Renal cortex interstitium (tissue), 11 donors: Measurements from ENCODE around the gene CRYGS. TPM values are rescaled to one million over a fixed set of nuclear protein-coding genes. Genes with fewer than 3 reads are reported as not detected.

ENCODE experiments used
- DNase-seq, 11 donors: peaks; one replicate each; pipeline ENCODE4 v3.0.0-alpha.2; 2013; ENCODE audit warnings: low read depth in 9 of 11, low spot score in 4 of 11; ENCODE audit errors: extremely low read depth in 1 of 11
- polyA plus RNA-seq, 3 donors: library from polyadenylated mRNA; unstranded; fragments of 120-200 nt; gene quantifications; one replicate each; pipeline ENCODE4 v1.2.1, GENCODE V29; 2013; ENCODE audit not compliant: insufficient read length in 3 of 3

The CRYGS gene
- polyA plus RNA-seq, 3 donors, result 4.9 to 11.2 (median 5.2) TPM

DNA sequence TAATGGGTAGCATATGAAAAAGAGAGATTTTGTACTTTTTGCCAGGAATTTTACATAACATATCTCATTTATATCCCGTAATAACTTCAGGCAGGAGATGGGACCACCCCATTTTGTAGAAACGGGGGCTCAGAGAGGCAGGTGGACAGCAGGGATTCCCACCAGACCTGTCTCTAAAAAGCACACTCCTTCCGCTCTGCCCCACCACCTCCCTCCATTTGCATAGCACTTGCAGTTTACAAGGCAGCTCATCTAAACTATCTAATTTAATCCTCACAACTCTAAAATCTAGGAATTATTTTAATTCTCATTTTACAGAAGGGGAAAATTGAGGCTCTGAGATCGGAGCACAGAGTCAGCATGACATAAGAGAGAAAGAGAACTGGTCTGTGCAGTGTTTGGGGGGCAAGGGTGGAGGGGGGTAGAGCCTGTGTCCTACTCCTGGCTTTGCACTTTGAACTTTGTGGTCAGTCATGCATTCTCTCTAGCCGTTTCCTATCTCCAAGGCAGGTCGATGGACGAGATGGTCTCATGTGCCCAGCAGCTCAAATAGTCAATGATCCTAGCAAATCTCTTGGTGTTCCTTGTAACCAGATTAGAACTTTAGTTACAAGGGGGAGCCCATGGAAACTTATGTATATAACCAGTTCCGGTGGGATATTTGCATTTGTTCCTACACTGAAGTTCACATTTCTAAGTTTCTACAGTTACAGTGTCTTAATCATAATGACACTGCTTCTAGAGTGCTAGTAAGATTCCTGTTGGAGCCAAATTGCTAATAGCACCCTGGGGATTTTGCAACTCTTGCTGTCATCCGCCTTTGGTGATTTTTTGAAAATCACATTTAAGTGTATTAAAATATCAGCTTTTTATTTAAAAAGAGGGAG lies 18.6 kb downstream of the CRYGS start:
- DNase-seq, result no peak

DNA sequence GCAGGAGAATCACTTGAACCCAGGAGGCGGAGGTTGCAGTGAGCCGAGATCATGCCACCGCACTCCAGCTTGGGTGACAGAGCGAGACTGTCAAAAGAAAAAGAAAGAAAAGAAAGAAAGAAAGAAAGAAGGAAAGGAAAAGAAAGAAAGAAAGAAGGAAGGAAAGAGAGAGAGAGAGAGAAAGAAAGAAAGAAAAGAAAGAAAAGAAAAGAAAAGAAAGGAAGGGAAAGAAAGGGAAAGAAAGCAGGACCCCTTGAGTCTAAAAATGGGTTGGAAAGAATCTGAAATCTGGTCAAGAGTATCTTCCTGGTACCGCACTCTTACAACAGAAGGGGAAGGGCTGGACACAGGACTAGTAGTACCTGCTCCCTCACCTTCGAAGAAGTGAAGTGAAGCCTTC lies 19.6 kb downstream of the CRYGS start:
- no peak for DNase-seq

DNA sequence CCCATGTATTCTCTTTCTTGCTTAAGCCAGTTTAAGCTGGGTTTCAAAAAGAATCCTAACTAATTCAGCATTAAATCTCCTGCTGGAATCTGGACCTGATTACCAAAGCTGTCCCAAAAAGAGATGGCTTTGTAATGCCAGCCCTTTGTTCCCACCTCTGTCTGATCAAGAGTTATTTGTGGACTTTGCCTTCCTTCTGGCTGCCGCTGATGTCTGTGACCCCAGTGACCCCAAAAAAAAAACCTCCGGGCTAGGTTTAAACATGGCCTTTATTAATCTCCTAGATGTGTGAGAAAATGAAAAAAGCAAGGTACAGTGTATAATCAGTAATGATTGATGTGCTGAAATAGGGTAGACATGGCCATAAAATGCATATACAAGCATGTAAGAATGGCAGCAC lies 20.7 kb downstream of the CRYGS start:
- DNase-seq, result no peak

DNA sequence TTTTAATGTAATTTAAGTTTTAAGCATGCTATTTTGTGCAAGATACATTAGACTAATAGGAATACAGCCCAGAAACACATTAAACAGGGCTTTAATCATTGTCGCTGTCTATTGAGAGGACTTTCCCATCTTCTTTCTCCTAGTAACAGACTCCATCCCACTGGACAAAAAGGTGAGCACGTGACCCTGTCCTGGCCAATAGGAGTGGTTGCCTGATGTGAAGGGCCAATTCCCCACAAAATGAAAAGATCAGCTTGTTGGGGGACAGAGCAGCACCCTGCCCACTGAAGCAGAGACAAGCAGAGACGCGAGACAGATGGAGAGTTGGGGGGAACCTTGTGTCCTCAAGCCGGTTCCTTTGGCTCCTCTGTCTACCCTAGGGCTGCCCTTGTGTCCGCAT lies 21.2 kb downstream of the CRYGS start:
- DNase-seq, result no peak

DNA sequence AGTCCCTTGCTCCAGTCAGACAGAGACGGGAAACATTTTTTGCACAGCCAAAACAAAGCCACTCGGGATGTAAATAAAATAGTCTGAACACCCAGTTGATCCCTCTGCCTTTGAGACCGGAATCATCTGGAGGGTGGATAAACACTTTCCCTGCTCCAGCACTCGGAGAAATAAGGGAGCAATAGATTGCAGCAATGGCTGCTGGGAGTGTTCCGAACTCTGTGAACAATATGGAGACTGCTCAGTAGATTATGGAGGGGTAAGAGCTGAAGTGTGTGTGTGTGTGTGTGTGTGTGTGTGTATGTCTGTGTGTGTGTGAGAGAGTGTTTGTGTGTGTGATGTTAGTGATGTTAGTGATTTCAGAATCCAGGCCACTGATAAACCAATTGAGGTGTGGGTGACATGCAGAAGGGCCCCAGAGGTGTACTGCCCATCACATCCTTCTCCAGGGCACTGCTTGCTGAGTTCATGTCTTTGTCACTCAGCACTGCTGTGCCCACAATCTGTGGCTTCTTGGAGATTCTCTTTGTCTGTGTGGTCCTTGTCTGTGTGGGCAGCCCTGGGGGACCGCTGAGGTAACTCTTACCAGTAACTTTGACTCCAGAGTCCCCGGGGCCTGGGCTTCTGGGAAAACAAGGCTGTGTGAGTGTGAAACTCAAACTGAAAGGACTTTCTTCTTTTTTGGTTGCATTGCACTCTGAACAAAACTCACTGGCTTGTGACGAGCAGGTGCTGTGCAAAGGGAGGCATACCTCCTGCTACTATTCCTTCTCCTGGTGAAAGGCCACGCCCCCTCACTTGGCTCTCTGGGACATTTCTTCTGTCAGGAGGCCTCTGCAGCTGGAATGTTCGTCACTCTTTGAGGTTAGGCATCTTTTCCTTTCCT lies 23.0 kb downstream of the CRYGS start:
- DNase-seq, result peak in 2 of 11 donors; percentile 10 to 54

DNA sequence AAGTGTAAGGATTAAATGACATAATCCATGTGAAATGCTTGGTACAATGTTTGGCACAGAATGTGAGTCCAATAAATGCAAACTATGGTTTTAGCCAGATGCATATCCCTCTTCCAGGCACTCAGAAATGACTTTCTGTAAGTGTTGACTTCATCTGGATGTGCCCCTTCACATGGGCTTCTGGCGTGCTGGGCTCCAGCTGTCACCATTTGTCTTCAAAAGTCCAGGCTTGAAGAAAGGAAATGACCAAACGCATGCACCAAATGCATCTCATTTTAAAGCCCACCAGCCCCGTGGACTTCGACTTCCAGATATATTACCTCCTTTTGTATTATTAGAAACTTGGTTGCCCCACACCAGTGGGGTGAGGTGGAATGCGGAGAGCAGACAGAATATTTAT lies 23.7 kb downstream of the CRYGS start:
- DNase-seq, result no peak

DNA sequence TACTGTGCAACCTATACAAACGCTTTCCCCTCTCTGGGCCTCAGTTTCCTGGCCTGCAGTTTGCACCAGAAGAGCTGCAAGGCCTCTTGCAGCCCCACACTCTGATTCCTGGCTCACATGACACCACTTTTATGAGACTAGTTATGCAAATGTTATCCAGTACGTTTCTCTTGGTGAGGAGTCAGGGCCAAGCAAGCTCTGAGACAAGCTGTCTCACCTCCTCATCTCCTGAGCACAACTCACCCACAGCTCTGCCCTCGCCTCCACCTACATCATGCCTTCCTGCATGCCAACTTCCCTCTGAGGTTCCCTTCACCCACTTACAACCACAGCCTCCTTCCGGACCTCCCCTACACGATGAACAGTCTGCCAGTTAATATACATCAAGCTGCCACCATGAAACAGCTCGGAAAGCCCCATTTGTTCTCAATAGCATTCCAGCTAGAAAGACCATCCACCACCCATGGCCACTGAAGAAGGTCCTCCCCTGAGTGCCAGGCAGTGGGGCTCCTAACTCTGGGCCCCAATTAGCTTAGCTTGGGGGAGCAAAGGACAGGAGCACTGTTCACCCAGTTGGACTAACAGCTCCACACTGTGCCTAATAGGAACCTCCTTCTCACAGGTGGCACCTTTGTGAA lies 25.0 kb downstream of the CRYGS start:
- DNase-seq, result no peak

DNA sequence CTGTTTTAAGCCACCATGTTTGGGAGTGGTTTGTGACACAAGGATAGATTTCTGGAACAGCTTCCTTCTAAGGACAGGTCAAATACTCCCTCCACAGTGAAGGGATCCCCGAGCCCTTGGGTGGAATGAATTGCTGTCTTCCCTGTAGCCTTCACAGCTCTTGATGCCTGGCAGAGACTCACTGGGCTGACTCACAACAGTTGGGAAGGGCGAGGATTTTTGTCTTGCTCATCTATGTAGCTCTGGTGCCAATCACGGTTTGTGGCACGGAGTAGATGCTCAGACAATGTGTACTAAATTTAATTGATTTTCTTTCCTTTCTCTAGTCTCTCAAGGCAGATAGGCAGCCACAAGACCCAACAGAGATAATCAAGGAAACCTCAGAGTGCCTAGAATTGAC lies 27.0 kb downstream of the CRYGS start:
- DNase-seq, result no peak

DNA sequence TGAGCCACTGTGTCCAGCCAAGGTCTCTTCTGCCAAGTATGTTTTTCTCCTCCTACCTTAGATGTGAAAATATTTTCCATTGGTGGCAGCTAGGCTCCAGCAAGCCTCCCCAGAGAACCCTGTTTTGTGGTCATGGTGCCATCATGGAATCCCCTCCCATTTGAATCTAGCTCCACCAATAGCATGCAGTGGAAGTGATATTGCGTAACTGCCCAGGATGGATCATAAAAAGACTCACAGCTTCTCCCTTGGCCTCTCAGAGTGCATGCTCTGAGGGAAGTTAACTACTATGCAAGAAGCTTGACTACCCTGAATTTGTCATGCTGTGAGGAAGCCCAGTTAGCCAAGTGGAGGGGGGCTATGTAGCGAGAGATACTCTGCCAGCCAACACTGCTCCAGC lies 27.5 kb downstream of the CRYGS start:
- DNase-seq, result no peak

DNA sequence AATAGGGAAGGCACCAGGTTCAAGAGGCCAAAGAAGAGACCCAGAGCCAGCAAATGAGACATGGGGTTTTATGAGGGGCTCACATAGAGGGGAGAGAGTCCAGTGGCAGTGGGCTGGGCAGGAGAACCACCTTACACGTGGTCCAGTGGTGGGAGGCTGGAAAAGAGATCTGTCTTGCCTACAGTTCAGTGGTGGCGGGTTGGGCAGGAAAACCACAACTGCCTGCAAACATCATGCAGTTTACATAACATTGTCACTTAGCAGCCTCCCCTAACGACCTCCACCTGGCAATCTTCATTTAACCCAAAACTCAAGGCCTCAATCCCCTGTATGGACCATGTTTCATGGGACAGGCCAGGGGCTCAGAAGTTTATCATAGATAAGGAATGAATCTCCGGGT lies 29.1 kb downstream of the CRYGS start:
- DNase-seq, result no peak

DNA sequence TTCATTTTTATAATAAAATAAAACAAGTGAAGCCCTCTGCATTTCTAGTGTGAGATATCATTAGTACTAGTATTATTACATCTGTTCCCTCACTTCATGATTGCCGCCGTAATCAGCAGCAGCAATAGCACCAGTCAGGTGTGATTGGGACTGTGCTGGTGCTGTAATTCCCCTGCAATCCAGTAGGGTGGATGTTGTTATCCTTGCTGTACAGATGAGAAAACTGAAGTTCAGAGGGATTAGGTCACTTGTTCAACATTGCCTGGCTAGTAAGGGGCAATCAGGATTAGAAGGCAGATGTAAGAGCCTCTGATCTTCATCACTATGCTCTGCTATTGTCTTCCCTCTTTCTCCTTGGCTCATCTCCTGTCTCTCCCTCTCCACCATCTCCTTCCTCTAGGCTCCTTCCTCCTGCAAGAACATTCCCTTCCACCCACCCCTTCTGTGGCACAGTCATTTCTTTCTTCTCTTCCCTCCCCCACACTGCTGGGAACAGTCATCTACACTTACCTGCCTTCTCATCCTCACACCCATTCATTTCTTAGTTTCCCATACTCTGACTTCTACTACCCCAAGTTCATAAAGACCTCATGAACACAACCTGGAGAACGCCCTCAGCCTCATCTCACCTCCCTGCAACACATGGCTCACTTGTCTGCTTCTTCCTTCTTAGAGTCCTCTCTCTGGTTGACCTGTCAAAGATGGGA lies 29.7 kb downstream of the CRYGS start:
- DNase-seq, result no peak

DNA sequence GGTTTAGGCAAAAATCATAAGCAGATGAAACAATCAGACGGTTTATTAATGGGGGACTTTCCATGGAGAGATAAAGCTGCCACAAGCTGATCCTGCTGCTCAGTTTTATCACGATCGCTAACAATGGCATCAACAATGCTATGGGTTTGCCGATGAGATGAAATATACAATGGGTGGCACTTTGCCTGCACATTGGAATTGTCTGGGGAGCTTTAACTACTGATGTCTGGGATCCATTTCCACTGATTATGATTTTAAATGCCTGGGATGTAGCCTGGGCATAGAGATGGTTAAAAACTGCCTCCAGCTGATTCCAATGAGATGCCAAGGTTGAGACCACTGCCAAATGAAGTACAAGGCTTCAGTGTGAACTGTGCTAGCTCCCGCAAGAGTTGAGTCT lies 30.8 kb downstream of the CRYGS start:
- no peak for DNase-seq

DNA sequence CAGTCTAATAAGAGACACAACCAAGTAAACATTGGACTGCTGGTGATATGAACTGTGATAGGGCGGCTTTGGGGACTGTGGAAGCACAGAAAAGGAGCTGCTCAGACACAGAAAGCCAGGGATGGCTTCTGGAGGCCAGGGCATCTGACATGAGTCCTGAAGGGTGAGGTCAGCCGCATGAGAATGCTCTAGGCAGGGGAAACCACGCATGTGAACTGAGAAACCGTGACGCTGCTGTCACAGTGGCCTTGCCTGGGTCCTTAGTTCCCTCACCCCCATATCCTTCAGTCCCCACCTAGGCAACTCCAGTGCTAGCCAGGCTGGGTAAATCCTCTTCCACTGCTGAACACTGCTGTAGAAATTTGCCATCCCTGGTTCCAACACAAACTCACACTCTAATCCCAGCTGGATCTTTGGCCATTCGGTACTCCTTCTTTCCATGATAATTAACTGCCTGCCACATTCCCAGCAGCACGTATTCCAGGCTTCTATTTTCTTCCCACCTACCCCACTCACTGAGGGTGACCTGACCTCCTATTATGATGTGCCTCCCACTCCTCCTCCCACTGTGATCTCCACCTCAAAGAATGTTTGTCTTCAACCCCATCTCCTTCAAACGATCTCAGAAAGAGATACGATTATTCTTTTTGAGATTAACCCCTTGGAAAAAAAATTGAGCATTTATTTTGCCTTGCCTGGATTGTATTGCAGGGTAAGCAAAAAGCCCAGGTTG lies 31.4 kb downstream of the CRYGS start:
- no peak for DNase-seq

DNA sequence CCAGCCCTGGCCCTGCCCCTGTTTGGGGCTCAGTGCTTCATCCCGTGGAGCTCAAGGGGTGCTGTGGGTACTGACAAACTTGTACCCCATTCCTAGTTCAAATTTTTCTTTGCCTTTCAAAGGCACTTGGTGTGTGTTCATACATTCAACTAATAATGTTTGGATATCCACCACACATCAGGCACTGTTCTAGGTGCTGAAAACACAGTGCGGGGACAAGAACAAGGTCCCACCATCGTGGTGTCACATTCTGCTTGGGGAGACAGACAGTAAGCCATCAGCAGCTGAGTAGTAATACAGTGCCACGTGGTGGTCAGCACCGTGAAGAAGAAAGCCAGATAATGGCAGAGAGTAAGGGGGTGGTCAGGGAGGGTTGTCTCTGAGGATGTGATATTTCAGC lies 32.5 kb downstream of the CRYGS start:
- no peak for DNase-seq

DNA sequence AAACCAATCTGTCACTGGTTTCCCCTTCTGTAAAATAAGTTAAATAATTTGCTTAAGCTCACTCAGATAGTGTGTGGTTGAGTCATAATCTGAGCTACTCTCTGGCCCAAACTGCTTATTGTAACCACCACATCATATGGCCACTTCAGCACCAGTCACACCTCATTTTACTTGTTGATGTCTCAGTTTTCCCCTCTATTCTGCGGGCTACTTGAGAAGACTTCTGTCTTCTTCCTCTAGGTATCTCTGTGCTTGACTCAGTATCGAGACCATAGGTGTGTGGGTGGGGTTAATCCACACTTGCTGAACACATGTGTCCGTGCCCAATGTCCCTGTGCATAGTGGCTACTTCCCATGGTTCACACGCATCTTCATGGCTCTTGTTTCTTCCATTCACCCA lies 32.9 kb downstream of the CRYGS start:
- DNase-seq, result no peak

DNA sequence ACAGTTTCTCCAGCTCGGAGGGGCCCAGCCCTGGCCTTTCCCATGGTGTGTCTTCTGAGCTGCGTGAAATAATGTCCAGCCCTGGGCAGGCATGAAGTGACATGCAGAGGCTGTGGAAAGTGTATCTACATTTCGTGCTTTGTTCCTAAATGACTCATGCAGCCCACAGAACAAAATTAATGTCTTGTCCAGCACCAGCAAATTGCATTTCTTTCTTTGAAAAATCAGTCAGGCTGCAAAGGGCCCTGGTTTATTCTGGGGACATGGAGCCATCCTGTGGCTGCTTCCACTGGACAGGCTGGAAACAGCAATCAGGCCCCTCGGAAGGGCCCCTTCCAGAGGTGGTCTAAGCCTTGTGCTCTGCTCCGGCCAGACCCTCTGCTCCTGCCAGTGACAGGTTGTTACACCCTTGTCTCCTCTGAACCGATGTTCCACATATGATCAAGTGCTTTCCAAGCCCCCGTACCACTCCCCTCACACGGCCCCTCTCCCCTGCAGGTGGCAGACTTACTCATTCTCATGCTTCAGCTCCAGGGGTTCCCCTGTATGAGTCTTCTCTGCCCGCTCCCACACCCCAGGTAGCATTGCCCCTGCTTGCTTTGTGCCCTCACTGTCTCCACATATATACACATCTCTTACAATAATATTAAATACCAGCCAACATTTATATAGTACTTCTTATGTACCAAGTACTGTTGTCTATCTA lies 33.7 kb downstream of the CRYGS start:
- DNase-seq, result no peak

DNA sequence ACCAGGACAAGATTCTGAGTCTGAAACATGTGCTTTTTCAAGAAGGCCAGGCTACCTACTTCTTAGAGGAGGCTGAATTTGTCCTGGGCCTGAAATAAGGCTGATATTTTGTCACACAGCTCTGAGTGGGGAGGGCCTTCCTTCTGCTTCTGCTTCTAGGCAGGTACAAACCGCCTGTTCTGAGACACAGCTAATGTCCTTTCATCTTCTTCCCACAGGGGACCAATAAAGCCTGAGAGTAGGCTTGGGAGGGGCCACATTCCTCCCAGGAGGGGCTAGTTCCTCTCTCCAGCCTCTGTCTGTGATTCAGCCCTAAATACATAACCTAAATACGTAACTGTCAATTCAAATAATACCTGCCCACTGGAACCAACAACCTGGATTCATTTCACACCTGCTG lies 34.8 kb downstream of the CRYGS start:
- no peak for DNase-seq

DNA sequence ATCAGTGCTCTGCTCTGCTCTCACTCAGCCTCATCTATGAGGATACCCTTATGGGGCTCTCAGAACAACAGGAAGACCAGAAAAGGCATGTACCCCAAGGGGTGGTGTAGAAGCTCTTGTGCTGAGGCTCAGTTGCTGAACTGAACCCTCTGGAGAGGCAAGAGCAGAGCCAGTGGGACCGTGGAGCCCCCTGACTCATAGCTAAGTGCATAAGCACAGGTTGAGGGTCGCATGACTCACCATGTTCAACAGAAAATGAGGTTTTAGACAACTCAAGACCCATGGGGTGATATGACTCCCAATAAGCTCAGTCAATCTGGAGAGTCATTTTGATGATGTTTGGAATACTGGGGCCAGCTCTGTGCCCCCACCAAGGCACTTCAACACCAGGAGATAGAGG lies 37.3 kb downstream of the CRYGS start:
- no peak for DNase-seq
